A549 (cell line): ENCODE data around the gene APBB2. TPM values are rescaled to one million over a fixed set of nuclear protein-coding genes. Genes with fewer than 3 reads are reported as not detected.

ENCODE experiments used
- ATAC-seq, 2 experiments: fragments of 200-7000 bp in 1 of 2; fragments of >200 bp in 1 of 2; cut with Nextera tagmentation in 1 of 2; cut with Tn5 transposase in 1 of 2; 3 replicates each; pipeline versions ENCODE4 v1.8.0 to v1.9.1; 2018 to 2020; ENCODE audit warnings: mild to moderate bottlenecking in 1 of 2, moderate library complexity in 1 of 2
- CTCF ChIA-PET: fragments of 300-600 bp; sonication (Branson Sonifier 250); formaldehyde crosslinking; extraction: SDS; loops from one replicate; lab custom pipeline; 2021; ENCODE audit warnings: antibody characterized with exemption, inconsistent platforms; lab: Yijun Ruan, JAX
- POLR2A ChIA-PET: fragments of 350-600 bp; formaldehyde crosslinking; extraction: SDS; loops from one replicate; lab custom pipeline; 2021; ENCODE audit warnings: antibody characterized with exemption, inconsistent platforms; lab: Yijun Ruan, JAX
- DNase-seq, 2 experiments: peaks; one replicate each; pipeline versions ENCODE4 v3.0.0 to v3.0.0-alpha.2; 2011 to 2016; ENCODE audit warnings: low read depth in 1 of 2, low spot score in 1 of 2
- FAIRE-seq: peaks from 2 replicates; lab custom pipeline; 2011; peaks lifted over from hg19 to GRCh38; lab: Jason Lieb, UNC
- H3K27ac ChIP-seq, 2 experiments: fragments of >200 bp; sonication (Bioruptor Twin); formaldehyde crosslinking; 3 replicates each; pipeline ENCODE4 v1.5.1; 2016 to 2017
- H3K4me1 ChIP-seq: fragments of >200 bp; sonication (Bioruptor Twin); formaldehyde crosslinking; 3 replicates; pipeline ENCODE4 v1.6.1; 2016
- H3K4me2 ChIP-seq: fragments of >200 bp; sonication (Bioruptor Twin); formaldehyde crosslinking; 3 replicates; pipeline ENCODE4 v1.6.1; 2016
- H3K4me3 ChIP-seq: fragments of >200 bp; sonication (Bioruptor Twin); formaldehyde crosslinking; 3 replicates; pipeline ENCODE4 v1.5.1; 2016
- H3K9me3 ChIP-seq: fragments of >200 bp; sonication (Bioruptor Twin); formaldehyde crosslinking; 3 replicates; pipeline ENCODE4 v1.6.1; 2016
- CBX8 ChIP-seq: fragments of 200-600 bp; sonication (generic); IDR thresholded peaks from 2 replicates; pipeline ENCODE4 v1.6.1; 2016
- CEBPB ChIP-seq, 2 experiments: fragments of >200 bp in 1 of 2; sonication (Bioruptor Twin) in 1 of 2; formaldehyde crosslinking in 1 of 2; IDR thresholded peaks; 2 replicates each; pipeline ENCODE4 v1.6.1; 2012 to 2016
- FOSL2 ChIP-seq, 2 experiments: fragments of 450-650 bp in 1 of 2; fragments of >200 bp in 1 of 2; sonication (Bioruptor Twin) in 1 of 2; formaldehyde crosslinking; IDR thresholded peaks; 2 replicates each; pipeline versions ENCODE4 v1.5.0 to v1.6.1; 2016 to 2020; ENCODE audit warnings: mild to moderate bottlenecking in 1 of 2, moderate library complexity in 1 of 2
- FOXS1 ChIP-seq: fragments of 250-450 bp; sonication (Bioruptor Pico); IDR thresholded peaks from 2 replicates; pipeline ENCODE4 v1.5.0; 2020; ENCODE audit warnings: mild to moderate bottlenecking, moderate library complexity
- HOXA7 ChIP-seq: fragments of 250-450 bp; sonication (Bioruptor Pico); IDR thresholded peaks from 2 replicates; pipeline ENCODE4 v1.5.0; 2020; ENCODE audit warnings: mild to moderate bottlenecking, moderate library complexity
- JUN ChIP-seq, 2 experiments: fragments of >200 bp; sonication (Bioruptor Twin); formaldehyde crosslinking; IDR thresholded peaks; 2 replicates in 1 of 2; 3 replicates in 1 of 2; pipeline ENCODE4 v1.6.1; 2016 to 2017
- JUNB ChIP-seq: fragments of >200 bp; sonication (Bioruptor Twin); formaldehyde crosslinking; IDR thresholded peaks from 2 replicates; pipeline ENCODE4 v1.6.1; 2016
- KDM5A ChIP-seq: fragments of 200-600 bp; sonication (generic); IDR thresholded peaks from 2 replicates; pipeline ENCODE4 v1.6.1; 2016; ENCODE audit warnings: antibody characterized with exemption, mild to moderate bottlenecking
- MAX ChIP-seq: IDR thresholded peaks from 2 replicates; pipeline ENCODE4 v1.6.1; 2012
- MYC ChIP-seq: IDR thresholded peaks from 2 replicates; pipeline ENCODE4 v1.6.1; 2012; ENCODE audit warnings: mild to moderate bottlenecking, inconsistent platforms, low read length, improper control_type of control experiment, borderline replicate concordance
- NPAS2 ChIP-seq: fragments of 250-450 bp; sonication (Bioruptor Pico); IDR thresholded peaks from 2 replicates; pipeline ENCODE4 v1.8.0; 2022; ENCODE audit warnings: mild to moderate bottlenecking, moderate library complexity, borderline replicate concordance
- NR3C1 ChIP-seq: fragments of >200 bp; sonication (Bioruptor Twin); formaldehyde crosslinking; IDR thresholded peaks from 3 replicates; pipeline ENCODE4 v1.6.1; 2017
- POLR2A ChIP-seq: IDR thresholded peaks from 2 replicates; pipeline ENCODE4 v1.6.1; 2012; ENCODE audit warnings: mild to moderate bottlenecking, low read length
- RCOR1 ChIP-seq: fragments of 150-350 bp; IDR thresholded peaks from 2 replicates; pipeline ENCODE4 v1.6.1; 2014; ENCODE audit warnings: antibody characterized with exemption, low read length, low read depth
- SMC3 ChIP-seq: fragments of >200 bp; sonication (Bioruptor Twin); formaldehyde crosslinking; IDR thresholded peaks from 3 replicates; pipeline ENCODE4 v1.6.1; 2018; ENCODE audit warnings: inconsistent platforms
- TFCP2L1 ChIP-seq: fragments of 250-450 bp; sonication (Bioruptor Pico); IDR thresholded peaks from 2 replicates; pipeline ENCODE4 v1.5.0; 2021; ENCODE audit warnings: mild to moderate bottlenecking
- ZC3H11A ChIP-seq: fragments of 450-650 bp; IDR thresholded peaks from 2 replicates; pipeline ENCODE4 v1.6.1; 2014; ENCODE audit warnings: antibody characterized with exemption, mild to moderate bottlenecking
- ZNF302 ChIP-seq: fragments of 250-450 bp; sonication (Bioruptor Pico); IDR thresholded peaks from 2 replicates; pipeline ENCODE4 v1.9.0; 2021; ENCODE audit warnings: inconsistent platforms, mild to moderate bottlenecking, moderate library complexity
- WGBS: methylation state at CpG from one replicate; pipeline ENCODE4 v1.1.6; 2017; ENCODE audit errors: missing lambda C conversion rate; 5-methylcytosine and 5-hydroxymethylcytosine counted together
- polyA plus RNA-seq, 4 experiments: library from polyadenylated mRNA; depleted of rRNA in 3 of 4; stranded (reverse); fragments of >200 nt; fragmentation: RNase III in 1 of 4; extraction: RNeasy Plus Mini Kit Qiagen cat#74134 plus additional on column Dnase treatment in 1 of 4; gene quantifications; 2 replicates in 3 of 4; 3 replicates in 1 of 4; pipeline ENCODE4 v1.2.3, GENCODE V29; 2011 to 2017
- TF ChIP-seq, protein P1 (sequence below): fragments of 250-450 bp; sonication (Bioruptor Pico); IDR thresholded peaks from 2 replicates; pipeline ENCODE4 v1.5.0; 2021; ENCODE audit warnings: mild to moderate bottlenecking, moderate library complexity, borderline replicate concordance
- TF ChIP-seq, protein P2 (sequence below): IDR thresholded peaks from 2 replicates; pipeline ENCODE4 v1.6.1; 2012

The APBB2 gene
- polyA plus RNA-seq, 2 of the 4 experiments (the other 2 are of a cell fraction) = 8.3 to 31.9 TPM

DNA sequence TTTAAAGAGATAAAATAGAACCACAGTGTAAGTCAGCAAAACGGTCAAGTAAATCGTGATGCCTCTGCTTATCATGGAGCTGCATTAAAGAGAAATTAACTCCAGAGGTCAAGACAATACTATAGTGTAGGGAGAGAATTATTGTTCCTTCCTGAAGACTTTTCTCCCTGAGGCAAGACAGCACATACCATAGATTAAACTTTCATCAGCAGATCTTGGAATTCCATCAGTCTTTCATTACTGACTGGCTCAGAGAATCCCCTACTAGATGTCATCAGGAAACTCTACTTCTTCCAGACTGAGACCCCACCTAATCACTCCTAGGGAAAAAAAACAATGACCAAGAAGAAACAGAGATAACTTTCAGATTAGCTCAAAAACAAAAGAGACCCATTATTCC is 333.2 kb downstream of the APBB2 start (continued):
- TF ChIP-seq, protein P1, sequence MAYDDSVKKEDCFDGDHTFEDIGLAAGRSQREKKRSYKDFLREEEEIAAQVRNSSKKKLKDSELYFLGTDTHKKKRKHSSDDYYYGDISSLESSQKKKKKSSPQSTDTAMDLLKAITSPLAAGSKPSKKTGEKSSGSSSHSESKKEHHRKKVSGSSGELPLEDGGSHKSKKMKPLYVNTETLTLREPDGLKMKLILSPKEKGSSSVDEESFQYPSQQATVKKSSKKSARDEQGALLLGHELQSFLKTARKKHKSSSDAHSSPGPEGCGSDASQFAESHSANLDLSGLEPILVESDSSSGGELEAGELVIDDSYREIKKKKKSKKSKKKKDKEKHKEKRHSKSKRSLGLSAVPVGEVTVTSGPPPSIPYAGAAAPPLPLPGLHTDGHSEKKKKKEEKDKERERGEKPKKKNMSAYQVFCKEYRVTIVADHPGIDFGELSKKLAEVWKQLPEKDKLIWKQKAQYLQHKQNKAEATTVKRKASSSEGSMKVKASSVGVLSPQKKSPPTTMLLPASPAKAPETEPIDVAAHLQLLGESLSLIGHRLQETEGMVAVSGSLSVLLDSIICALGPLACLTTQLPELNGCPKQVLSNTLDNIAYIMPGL (CRISPR knock-in tag) = no peak
- no peak for TF ChIP-seq MAX

GRCh38 chr4:40878548-40879055 is 335.7 kb downstream of the APBB2 start:
- no peak overlapping the region for H3K4me3 ChIP-seq
- no peak for FAIRE-seq
- ATAC-seq = no peak
- CTCF ChIA-PET = interaction anchor here (2.3 kb wide), 1 partner anchor 19 kb away, joined by 8 read pairs; no protein-coding TSS in a partner anchor
- DNase-seq = no peak
- WGBS = 91% methylated on average over 6 of the region's 6 CpGs
- no peak for TF ChIP-seq POLR2A
- no peak for TF ChIP-seq FOSL2 (IDR thresholded peaks at IDR 0.05)
- TF ChIP-seq FOSL2 (CRISPR knock-in tag; IDR thresholded peaks at IDR 0.05) = no peak
- no peak for TF ChIP-seq JUN (IDR thresholded peaks at IDR 0.05)
- no peak for TF ChIP-seq RCOR1
- TF ChIP-seq TFCP2L1 (CRISPR knock-in tag) = no peak
- TF ChIP-seq JUNB = no peak
- no peak for TF ChIP-seq MAX
- no peak for TF ChIP-seq ZC3H11A
- TF ChIP-seq CBX8 = no peak
- TF ChIP-seq, all 56 proteins: peak for 0
- H3K4me1 ChIP-seq = 0 out of 3 replicates have a peak, but pooled peaks cover 3% of the 10 kb centered on the region
- no peak overlapping the region for H3K4me2 ChIP-seq
- POLR2A ChIA-PET = no interaction called here
- no peaks in the 10 kb centered on the region for H3K9me3 ChIP-seq
- H3K27ac ChIP-seq = no peak overlapping the region

DNA sequence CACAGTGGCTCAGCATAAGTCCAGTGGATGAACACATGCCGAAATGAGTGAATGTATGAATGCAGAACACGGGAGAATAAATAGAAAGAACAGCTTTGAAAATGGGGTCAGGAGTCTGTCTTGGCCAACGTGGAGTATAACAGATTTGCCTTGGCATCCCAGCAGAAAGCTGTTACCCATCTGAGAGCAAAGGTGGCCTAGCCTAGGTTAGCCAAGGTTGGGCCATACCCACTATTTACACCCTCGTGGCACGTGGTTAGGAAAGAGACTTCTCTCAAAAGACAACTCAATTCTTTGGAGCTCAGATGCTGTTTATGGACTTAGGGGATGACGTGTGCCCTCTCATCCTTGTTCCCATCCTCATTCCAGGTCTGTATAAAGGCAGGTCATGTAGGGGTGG is 337.3 kb downstream of the APBB2 start:
- FAIRE-seq (no peak), DNase-seq (no peak), ATAC-seq (no peak)
- Histone ChIP-seq H3K4me1 (0 out of 3 replicates have a peak, but pooled peaks cover 3% of the 10 kb centered on the region), H3K9me3 (no peaks in the 10 kb centered on the region), H3K4me3 (no peak overlapping the region), H3K27ac (no peak overlapping the region), H3K4me2 (no peak overlapping the region)
- CTCF ChIA-PET = no interaction called here
- POLR2A ChIA-PET = no interaction called here
- 82% methylated on average over 6 of the region's 6 CpGs for WGBS
- TF ChIP-seq MYC = no peak
- TF ChIP-seq, protein P2, sequence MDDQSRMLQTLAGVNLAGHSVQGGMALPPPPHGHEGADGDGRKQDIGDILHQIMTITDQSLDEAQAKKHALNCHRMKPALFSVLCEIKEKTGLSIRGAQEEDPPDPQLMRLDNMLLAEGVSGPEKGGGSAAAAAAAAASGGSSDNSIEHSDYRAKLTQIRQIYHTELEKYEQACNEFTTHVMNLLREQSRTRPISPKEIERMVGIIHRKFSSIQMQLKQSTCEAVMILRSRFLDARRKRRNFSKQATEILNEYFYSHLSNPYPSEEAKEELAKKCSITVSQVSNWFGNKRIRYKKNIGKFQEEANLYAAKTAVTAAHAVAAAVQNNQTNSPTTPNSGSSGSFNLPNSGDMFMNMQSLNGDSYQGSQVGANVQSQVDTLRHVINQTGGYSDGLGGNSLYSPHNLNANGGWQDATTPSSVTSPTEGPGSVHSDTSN = no peak

DNA sequence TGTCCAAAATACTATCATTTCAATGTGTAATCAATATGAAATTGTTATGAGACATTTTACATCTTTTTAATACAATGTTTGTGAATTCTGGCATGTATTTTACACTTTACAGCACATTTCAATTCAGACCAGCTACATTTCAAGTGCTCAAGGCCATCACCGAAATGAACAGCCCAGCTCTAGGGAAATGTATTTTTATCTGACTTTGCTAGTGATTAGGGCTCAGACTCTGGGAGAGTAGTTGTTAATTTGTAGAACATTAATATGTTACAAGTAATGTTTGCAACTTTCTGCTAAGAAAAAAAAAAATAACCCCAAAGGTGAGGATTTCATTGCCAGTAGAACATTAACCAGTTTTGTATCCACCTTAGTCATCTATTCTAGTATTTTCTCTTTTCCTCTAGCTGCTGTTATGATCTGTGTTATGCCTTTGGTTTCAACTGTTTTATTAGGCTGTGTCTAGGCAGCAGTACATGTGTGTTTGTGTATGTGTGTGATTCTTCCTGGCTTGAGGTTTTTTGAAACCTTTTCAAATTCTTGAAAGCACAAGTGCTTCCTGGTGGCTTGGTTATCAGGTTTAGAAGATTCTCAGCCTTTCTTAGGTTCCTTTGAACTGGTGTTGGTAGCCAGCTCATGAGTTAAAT is 338.7 kb downstream of the APBB2 start:
- no peak overlapping the region for H3K4me2 ChIP-seq
- no peak overlapping the region for H3K4me3 ChIP-seq
- WGBS = 90% methylated on average over 1 of the region's 1 CpG
- ChIA-PET CTCF (interaction anchor here (0.8 to 1.2 kb wide), 3 partner anchors 16 to 33 kb away, joined by 3 read pairs; no protein-coding TSS in a partner anchor), POLR2A (no interaction called here)
- FAIRE-seq (no peak), DNase-seq (no peak), ATAC-seq (no peak)
- TF ChIP-seq ZNF302 = no peak
- TF ChIP-seq NR3C1 = no peak
- TF ChIP-seq CEBPB (IDR thresholded peaks at IDR 0.05) = no peak
- no peak for TF ChIP-seq JUNB
- TF ChIP-seq SMC3 = no peak
- TF ChIP-seq, protein P2 = no peak
- TF ChIP-seq TFCP2L1 (CRISPR knock-in tag) = no peak
- no peak for TF ChIP-seq HOXA7 (CRISPR knock-in tag)
- TF ChIP-seq FOXS1 (CRISPR knock-in tag) = no peak
- no peak for TF ChIP-seq KDM5A
- TF ChIP-seq NPAS2 (CRISPR knock-in tag) = no peak
- H3K27ac ChIP-seq = no peak overlapping the region
- H3K9me3 ChIP-seq = no peaks in the 10 kb centered on the region
- H3K4me1 ChIP-seq = 0 out of 3 replicates have a peak, but pooled peaks cover 3% of the 10 kb centered on the region
